GDM1 (cell line): ENCODE measurements around the gene LAMA5.

ENCODE experiments used
- DNase-seq: peaks from one replicate; lab custom pipeline; 2025; lab: John Stamatoyannopoulos, UW

The LAMA5 gene

DNA sequence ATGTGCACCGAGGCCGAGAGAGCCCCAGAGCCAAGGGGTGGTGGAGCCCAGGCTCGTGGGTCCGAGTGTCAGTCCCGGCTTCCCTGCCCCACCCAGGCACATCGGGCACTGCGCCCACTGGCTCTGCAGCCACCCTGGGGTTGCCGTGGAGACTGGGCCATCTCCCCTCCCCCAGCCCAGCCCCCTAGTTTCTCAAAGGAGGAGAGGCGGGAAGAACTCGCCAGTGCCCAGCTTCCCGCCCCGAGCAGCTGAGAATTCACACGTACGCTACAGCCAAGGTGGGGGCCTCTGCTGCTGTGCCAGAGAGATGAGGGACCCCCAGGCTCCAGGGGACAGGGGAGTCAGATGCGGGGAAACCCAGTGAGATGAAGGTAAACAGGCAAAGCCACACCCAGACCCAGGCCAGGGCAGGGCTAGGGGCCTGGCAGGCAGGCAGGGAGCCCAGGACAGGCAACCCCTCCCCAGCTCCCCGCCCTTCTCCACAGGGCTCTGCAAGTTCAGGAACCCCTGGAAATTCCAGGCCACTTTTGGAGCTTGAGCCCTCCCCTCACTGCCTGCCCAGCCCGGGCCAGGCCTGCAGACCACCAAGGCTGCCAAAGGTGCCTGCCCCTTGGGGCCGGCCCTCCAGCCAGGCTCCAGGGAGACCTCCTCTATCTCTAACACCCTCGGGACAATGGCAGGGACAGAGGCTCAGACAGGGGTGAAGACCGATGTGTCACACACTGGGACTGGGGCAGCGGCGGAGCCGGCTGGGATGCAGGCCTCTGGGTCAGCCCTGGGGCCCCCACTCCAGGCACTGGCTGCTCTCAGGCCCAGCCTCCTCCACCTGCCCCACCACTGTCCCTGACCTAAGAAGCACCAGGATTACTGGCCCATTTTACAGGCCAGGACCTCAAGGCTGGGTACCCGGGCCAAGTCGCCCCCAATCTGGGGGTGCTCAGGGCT is 6.0 kb downstream of the LAMA5 start:
- no peak for DNase-seq

- no peak for DNase-seq
Measured at GRCh38 chr20:62359491-62360121, 7.5 kb downstream of the LAMA5 start.

GRCh38 chr20:62359043-62359490 is 8.0 kb downstream of the LAMA5 start:
- no peak for DNase-seq

DNA sequence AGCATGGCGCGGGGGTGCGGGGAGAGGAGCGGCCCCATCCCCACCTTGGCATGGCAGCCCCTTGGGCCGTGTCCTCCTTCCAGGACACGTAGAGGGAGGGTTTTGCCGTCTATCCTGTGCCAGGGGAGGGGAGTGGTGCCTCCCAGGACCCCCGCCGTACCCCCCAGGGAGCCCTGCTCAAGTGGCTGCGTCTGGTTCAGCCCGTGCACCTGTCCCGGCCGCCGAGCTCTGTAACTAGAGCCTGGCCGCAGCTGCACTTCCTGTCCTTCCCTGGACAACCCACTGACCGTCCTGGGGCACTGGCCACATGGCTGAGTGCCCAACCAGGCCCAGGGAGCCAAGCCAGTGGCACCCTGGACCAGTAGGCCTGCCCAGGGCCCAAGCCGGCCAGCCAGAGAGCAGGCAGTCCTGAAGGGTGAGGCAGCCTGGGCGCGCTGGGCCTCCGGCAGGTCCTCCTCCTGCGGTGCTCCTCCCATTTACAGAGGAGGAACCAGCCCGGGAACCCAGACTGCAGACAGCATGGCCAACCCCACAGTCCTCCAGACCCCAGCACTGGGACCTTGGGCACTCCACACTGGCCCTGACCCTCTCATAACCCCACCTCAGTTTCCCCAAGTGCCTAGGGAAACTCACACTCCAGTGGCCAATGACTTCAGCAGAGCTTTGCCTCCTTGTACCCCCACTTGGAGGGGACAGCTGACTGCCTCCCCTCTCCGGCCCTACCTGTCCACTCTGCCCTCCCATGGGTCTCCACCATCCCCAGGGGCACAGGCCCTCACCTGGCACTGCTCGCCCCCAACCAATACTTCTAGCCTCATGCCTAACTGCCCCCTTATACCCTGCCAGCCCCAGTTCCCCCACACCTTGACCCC is 8.7 kb downstream of the LAMA5 start:
- no peak for DNase-seq

DNA sequence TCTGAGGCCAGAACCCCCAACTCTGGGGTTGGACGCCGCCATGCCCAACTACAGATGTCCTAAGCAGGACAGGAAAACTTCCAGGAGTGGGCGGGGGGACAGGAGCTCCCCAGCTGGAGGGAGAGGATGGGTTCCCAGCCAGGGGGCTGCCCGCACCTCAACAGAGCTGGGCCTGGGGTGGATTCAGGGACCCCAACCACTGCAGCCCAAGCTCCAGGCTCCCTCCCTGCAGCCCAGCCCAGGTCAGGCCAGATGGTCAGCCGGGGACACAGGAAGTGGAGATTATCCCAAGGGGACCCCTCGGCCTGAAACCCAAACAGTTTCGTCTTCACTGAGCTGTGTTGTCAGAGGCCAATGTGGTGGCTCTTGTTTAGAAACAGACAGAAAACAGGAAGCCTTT is 9.4 kb downstream of the LAMA5 start:
- DNase-seq, result no peak

- DNase-seq, result no peak
Measured at GRCh38 chr20:62357187-62357667, 9.9 kb downstream of the LAMA5 start.

DNA sequence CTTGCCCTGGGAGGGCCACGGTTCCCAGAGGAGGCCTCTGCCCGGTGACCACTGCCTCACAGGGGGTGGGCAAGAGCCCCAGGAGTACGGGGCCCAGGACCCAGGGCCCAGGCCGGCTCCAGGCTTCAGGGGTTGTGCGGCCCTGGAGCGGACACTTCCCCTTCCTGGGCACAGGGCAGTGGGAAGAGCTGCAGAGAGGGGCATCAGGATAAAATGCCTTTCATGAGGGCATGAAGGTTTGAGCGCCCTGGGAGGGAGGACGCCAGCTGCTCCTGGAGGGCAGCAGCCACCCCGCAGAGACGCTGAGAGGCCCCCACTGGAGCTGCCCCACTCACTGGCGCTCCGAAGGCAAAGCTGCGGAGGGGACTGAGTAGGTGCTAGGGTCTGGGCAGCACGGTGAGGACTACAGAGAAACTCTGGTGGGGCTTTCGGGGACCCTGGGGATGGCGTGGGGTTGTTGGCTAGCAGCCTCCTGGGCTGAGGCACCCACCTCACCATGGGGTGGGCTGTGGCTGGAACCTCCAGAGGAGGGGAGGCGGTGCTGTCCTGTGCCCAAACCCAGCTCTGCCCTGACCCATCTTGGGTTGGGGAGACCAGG is 10.4 kb downstream of the LAMA5 start:
- no peak for DNase-seq

- DNase-seq, result no peak
Measured at GRCh38 chr20:62355878-62356588, 11.1 kb downstream of the LAMA5 start.

- no peak for DNase-seq
Measured at GRCh38 chr20:62355516-62355877, 11.6 kb downstream of the LAMA5 start.

GRCh38 chr20:62354811-62355341 is 12.2 kb downstream of the LAMA5 start:
- DNase-seq, result no peak

GRCh38 chr20:62354031-62354808 is 12.9 kb downstream of the LAMA5 start:
- DNase-seq, result no peak

GRCh38 chr20:62353289-62354030 is 13.7 kb downstream of the LAMA5 start:
- DNase-seq, result no peak

DNA sequence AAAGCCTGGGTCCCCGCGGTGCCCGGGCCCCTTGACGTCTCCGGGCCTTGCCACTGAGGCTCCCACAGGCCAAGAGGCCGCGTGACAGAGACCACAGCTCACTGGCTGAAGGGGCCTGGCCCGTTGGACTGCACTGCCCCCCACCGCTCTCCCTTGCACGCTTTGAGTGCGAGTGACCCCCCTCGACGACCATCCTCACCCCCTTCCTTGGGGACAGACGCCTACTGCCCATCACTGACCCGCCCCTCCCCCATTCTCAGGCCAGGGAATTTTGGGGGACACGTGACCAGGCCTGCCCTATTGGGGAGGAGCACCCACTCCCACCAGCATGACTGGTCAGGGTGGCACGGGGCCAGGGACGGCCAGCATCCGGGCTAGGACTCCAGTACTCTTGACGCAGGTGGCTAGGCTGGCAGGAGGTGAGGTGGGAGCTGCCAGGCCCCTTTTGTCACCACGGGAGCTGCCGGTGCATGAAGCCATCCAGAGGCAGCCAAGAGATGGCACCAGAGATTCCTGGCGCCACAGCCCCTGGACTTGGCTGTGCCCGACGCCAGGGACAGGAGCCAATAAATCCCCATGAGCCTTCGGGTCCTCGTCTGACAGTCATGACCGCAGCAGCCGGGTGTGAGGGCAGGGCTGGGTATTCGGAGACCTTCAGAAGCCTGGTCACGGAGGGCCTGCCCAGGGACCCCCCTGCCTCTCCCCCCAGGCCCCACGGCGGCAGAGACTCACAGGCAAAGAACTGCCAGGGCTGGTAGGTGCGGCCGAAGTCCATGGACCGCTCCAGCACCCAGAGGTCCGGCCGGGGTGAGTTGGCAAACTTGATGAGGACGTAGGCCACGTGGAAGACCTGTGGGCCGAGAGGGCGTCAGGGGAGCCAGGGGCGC is 14.5 kb downstream of the LAMA5 start:
- DNase-seq, result no peak

DNA sequence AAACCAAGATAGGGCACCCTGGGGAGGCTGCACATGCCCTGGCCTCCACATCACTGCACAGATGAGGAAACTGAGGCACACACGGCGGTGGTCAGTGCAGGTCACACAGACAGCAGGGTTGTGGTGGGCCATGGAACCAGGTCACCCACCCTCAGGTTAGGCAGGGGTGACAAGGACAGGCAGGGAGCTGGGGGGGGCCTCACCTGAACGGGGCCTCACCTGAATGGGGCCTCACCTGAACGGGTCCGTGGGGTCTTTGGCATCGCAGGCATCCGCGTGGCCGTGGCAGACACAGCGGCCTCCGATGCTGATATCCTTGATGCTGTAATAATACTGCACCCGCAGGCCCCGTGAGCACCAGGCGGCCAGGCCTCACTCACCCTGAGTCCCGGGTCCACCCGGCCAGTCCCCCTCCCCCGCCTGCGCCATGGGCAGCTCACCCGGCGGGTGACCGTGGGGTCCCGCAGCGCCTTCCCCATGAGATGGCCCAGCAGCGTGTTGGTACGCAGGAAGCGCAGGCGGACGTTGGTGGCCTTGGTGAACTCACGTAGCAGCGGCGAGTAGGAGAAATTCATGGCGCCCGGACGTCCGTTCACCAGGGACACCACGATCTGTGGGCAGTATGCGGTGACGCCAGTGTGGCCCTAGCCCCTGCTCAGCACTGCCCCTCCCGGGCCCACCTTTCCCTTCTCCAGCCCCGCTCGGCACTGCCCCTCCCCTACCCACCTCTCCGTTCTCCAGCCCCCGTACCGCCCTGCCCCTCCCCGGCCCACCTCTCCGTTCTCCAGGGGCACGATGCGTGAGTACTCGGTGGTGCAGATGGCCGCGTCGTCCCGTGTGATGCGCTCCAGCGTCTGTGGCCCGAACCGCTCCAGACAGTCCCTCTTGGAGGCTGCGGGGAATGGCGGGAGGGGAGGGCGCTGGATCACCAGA is 15.4 kb downstream of the LAMA5 start:
- DNase-seq, result no peak

DNA sequence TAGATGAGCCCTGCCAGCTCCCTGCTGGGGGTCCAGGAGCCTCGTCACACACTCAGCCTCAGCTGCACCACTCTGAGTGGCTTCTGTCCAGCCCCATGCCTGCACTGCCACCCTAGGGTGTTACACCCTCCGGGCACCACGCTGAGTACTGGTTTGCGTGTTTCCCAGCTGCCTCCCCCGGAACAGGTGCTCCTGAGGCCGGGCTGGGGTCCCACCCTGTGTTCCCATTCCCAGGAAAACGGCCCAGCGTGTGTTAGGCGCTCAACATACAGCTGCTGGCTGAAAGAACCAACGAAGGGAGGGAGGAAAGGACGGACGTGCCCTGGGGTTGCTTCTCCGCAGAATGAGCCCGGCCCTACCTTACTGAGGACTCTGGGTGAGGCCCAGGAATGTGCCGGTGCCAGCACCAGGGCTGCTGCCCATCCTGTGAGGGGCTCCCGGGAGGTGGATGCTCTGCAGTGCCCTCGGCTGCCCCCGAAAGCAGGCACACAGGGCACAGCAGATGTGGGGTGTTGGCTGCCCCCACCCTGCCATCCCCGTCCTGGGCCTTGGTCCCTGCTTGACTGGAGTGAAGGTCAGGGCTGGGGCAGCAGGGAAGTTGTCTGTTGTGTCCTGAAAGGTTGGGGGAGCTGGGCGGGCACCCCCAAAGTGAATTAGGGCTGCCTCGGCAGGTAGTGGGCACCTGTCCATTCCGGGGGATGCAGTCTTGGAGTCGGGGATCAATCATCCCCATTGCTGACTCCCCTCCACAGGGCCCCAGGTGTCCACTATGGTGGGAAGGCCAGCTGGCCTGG is 16.3 kb downstream of the LAMA5 start:
- DNase-seq, result no peak

DNA sequence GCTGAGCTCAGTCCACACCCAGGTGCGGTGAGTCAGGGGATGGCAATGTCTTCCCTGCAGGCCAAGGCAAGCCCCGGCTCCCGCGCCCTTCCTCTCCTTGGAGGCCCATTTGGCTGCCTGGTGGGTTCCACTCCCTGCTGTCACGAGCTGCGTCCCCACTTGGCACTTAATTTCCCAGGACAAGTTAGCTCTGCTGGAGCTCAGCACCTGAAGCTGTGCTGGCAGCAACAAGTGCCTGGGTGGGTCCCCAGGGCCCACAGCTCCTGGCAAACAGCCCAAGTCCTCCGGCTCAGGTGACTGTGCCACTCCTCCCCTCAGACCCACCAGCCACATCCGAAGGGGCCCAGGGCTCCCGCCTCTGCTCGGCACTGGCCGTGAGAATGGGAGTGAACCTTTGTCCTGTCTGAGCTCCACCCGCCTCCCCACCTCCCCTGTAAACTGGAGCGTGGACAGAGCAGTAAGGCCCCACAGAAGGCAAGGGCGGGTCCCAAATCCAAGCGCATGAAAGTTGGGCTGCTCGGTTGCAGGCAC is 16.9 kb downstream of the LAMA5 start:
- no peak for DNase-seq
